B cell (primary cell): ENCODE measurements around the gene MRPS6.

ENCODE experiments used
- CTCF ChIP-seq: fragments of 200-600 bp; IDR thresholded peaks from one replicate; pipeline ENCODE4 v1.8.0; 2022; ENCODE audit warnings: antibody characterized with exemption, mild to moderate bottlenecking
- EZH2 ChIP-seq: IDR thresholded peaks from 2 replicates; pipeline ENCODE4 v1.6.1; 2012; ENCODE audit warnings: borderline replicate concordance, low read depth, mild to moderate bottlenecking, moderate library complexity, low read length; ENCODE audit not compliant: insufficient read depth, poor library complexity, severe bottlenecking

- TF ChIP-seq CTCF (peak; percentile 44), EZH2 (no peak)
Measured at GRCh38 chr21:34091607-34092006, 18.2 kb downstream of the MRPS6 start.
